OCI-LY7 (cell line): ENCODE measurements around the gene PLPPR1. TPM values are rescaled to one million over a fixed set of nuclear protein-coding genes. Genes with fewer than 3 reads are reported as not detected.

Experiments
- BruUV-seq: library from RNA; stranded (reverse); fragments of 400-500 nt; replicated peaks from 2 replicates; lab custom pipeline; 2021; lab: Mats Ljungman, UMichigan
- CTCF ChIA-PET: fragments of 300-600 bp; sonication (Branson Sonifier 250); formaldehyde crosslinking; loops from one replicate; lab custom pipeline; 2022; ENCODE audit warnings: antibody characterized with exemption; ENCODE audit not compliant: unreplicated experiment; lab: Charles Lee
- POLR2A ChIA-PET: fragments of 300-600 bp; sonication (Branson Sonifier 250); formaldehyde crosslinking; loops from one replicate; lab custom pipeline; 2022; ENCODE audit warnings: antibody characterized with exemption; lab: Charles Lee
- DNase-seq: peaks from one replicate; pipeline ENCODE4 v3.0.0-alpha.2; 2015; ENCODE audit warnings: low spot score
- H2AFZ ChIP-seq: fragments of 200-600 bp; sonication (generic), shearing (Covaris generic); 2 replicates; pipeline ENCODE4 v1.6.1; 2014; ENCODE audit warnings: mild to moderate bottlenecking, antibody characterized with exemption, low read length, moderate library complexity
- H3K27ac ChIP-seq: fragments of 200-600 bp; sonication (generic); 2 replicates; pipeline ENCODE4 v1.5.1; 2014; ENCODE audit warnings: mixed run types, low read depth, mild to moderate bottlenecking, moderate library complexity, low read length, inconsistent platforms; ENCODE audit not compliant: poor library complexity, severe bottlenecking
- H3K36me3 ChIP-seq: fragments of 200-600 bp; sonication (generic); 2 replicates; pipeline ENCODE4 v1.6.1; 2014; ENCODE audit warnings: mild to moderate bottlenecking, antibody characterized with exemption, low read length, moderate library complexity, mixed read lengths; ENCODE audit not compliant: insufficient read depth
- H3K4me1 ChIP-seq: fragments of 200-600 bp; sonication (generic); 2 replicates; pipeline ENCODE4 v1.5.1; 2014; ENCODE audit warnings: mild to moderate bottlenecking, low read length; ENCODE audit not compliant: insufficient read depth, poor library complexity, severe bottlenecking
- H3K4me2 ChIP-seq: fragments of 200-600 bp; sonication (generic); 2 replicates; pipeline ENCODE4 v1.6.1; 2014; ENCODE audit warnings: mild to moderate bottlenecking, low read length
- H3K4me3 ChIP-seq: fragments of 200-600 bp; sonication (generic); 2 replicates; pipeline ENCODE4 v1.5.1; 2014; ENCODE audit warnings: mild to moderate bottlenecking, low read depth, low read length; ENCODE audit not compliant: poor library complexity, severe bottlenecking
- H3K79me2 ChIP-seq: fragments of 200-600 bp; sonication (generic); 2 replicates; pipeline ENCODE4 v1.6.1; 2016; ENCODE audit warnings: low read depth, mild to moderate bottlenecking, low read length, moderate library complexity, mixed read lengths; ENCODE audit not compliant: insufficient read depth
- H3K9me2 ChIP-seq: fragments of 200-600 bp; sonication (generic); 2 replicates; pipeline ENCODE4 v1.6.1; 2016; ENCODE audit warnings: mild to moderate bottlenecking, low read length, mixed read lengths; ENCODE audit not compliant: insufficient read depth
- H3K9me3 ChIP-seq: fragments of 200-600 bp; sonication (generic); 2 replicates; pipeline ENCODE4 v1.6.1; 2014; ENCODE audit warnings: mild to moderate bottlenecking, mixed run types, low read length, mixed read lengths
- H4K20me1 ChIP-seq: fragments of 200-600 bp; sonication (generic); 2 replicates; pipeline ENCODE4 v1.6.1; 2014; ENCODE audit warnings: mild to moderate bottlenecking, antibody characterized with exemption, low read length, moderate library complexity, mixed read lengths; ENCODE audit not compliant: insufficient read depth
- CTCF ChIP-seq: fragments of 200-600 bp; sonication (generic); conservative IDR thresholded peaks from 2 replicates; pipeline ENCODE4 v1.5.1; 2014; ENCODE audit warnings: mild to moderate bottlenecking, antibody characterized with exemption, low read length, moderate library complexity, mixed read lengths
- EZH2phosphoT487 ChIP-seq: fragments of 200-600 bp; sonication (generic); IDR thresholded peaks from 2 replicates; pipeline ENCODE4 v1.6.1; 2018; ENCODE audit warnings: low read depth, borderline replicate concordance, mild to moderate bottlenecking, mixed run types, antibody characterized with exemption, low read length, moderate library complexity, mixed read lengths
- intact Hi-C: fragments of 100-400 bp; cut with micrococcal nuclease; formaldehyde crosslinking; loops from one replicate; pipeline ENCODE4 v1.10.0; 2022; ENCODE audit not compliant: unreplicated experiment
- total RNA-seq, 2 experiments: library from RNA; depleted of rRNA in 1 of 2; stranded (reverse); fragments of >200 nt in 1 of 2; shearing (Covaris generic) in 1 of 2; gene quantifications; 2 replicates each; pipeline ENCODE4 v1.2.3, GENCODE V29; 2014 to 2022

The PLPPR1 gene
- total RNA-seq, 2 experiments from 2014 or later, result not detected

DNA sequence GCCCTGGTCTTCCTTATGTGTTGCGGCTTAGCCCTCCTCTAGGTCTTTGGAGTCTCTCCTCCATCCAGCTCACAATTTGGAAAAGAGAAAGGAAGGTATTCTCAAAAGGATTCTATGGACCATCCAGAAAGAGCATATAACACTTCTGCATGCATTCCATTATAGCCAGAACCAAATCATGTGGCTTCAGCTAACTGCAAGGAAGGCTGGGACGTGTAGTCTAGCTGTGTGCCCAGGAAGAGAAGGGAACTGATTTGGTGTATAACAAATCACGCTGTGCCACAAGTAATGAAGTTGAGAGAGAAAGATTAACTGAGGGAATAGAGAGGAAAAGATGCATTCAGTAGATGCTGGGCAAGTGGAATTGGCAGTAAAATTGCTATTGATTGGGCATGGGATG, 43.7 kb downstream of the PLPPR1 start:
- POLR2A ChIA-PET, result no interaction called here
- no TSS peak for BruUV-seq
- Histone ChIP-seq H3K4me3 (no peak overlapping the region), H3K9me2 (no peaks in the 10 kb centered on the region), H3K4me1 (no peaks in the 10 kb centered on the region), H2AFZ (no peak overlapping the region), H3K9me3 (no peaks in the 10 kb centered on the region), H3K27ac (no peak overlapping the region), H3K79me2 (no peaks in the 10 kb centered on the region), H4K20me1 (no peaks in the 10 kb centered on the region), H3K4me2 (no peak overlapping the region), H3K36me3 (no peaks in the 10 kb centered on the region)
- TF ChIP-seq CTCF (no peak), EZH2phosphoT487 (no peak)
- intact Hi-C loops, result no loop called here
- DNase-seq, result no peak
- CTCF ChIA-PET, result no interaction called here

- DNase-seq, result no peak
- no peaks in the 10 kb centered on the region for H3K36me3 ChIP-seq
- H3K27ac ChIP-seq, result no peak overlapping the region
- BruUV-seq, result no TSS peak
- no peak overlapping the region for H3K4me2 ChIP-seq
- H3K9me3 ChIP-seq, result no peaks in the 10 kb centered on the region
- TF ChIP-seq CTCF (no peak), EZH2phosphoT487 (no peak)
- no peak overlapping the region for H2AFZ ChIP-seq
- H3K4me1 ChIP-seq, result no peaks in the 10 kb centered on the region
- no peaks in the 10 kb centered on the region for H3K79me2 ChIP-seq
- H4K20me1 ChIP-seq, result no peaks in the 10 kb centered on the region
- no peaks in the 10 kb centered on the region for H3K9me2 ChIP-seq
- POLR2A ChIA-PET, result interaction anchor here (0.6 kb wide), 1 partner anchor 11 kb away, joined by 4 read pairs; no protein-coding TSS in a partner anchor
- H3K4me3 ChIP-seq, result no peak overlapping the region
- intact Hi-C loops, result no loop called here
- CTCF ChIA-PET, result no interaction called here
These were observed 44.6 kb downstream of the PLPPR1 start for GRCh38 chr9:101073122-101073521.

- no peaks in the 10 kb centered on the region for H3K4me1 ChIP-seq
- no peaks in the 10 kb centered on the region for H4K20me1 ChIP-seq
- no peaks in the 10 kb centered on the region for H3K36me3 ChIP-seq
- TF ChIP-seq CTCF, result no peak
- TF ChIP-seq EZH2phosphoT487, result no peak
- intact Hi-C loops, result no loop called here
- no peak overlapping the region for H3K4me3 ChIP-seq
- H3K27ac ChIP-seq, result no peak overlapping the region
- ChIA-PET POLR2A (no interaction called here), CTCF (no interaction called here)
- no peaks in the 10 kb centered on the region for H3K9me3 ChIP-seq
- no peak overlapping the region for H2AFZ ChIP-seq
- no peak for DNase-seq
- H3K9me2 ChIP-seq, result no peaks in the 10 kb centered on the region
- no TSS peak for BruUV-seq
- no peaks in the 10 kb centered on the region for H3K79me2 ChIP-seq
- no peak overlapping the region for H3K4me2 ChIP-seq
These were observed 53.1 kb downstream of the PLPPR1 start for GRCh38 chr9:101081641-101082040.
